Lower lobe of right lung (tissue), 2 donors: ENCODE results near the gene GALNT9. TPM values are rescaled to one million over a fixed set of nuclear protein-coding genes. Genes with fewer than 3 reads are reported as not detected.
A peak's percentile ranks its signal among the peaks of the same experiment; 100 is the strongest.
"Not testable (repeated sequence)": the region's sequence is repeated elsewhere in the genome, so short reads cannot be mapped to it uniquely, and the experiment has no call there.

Experiments used
- ATAC-seq, 2 donors: fragments of 200-7000 bp; cut with Tn5 transposase; one replicate each; pipeline ENCODE4 v1.9.1; 2020 to 2022; ENCODE audit warnings: mild to moderate bottlenecking in 2 of 2, moderate library complexity in 2 of 2
- DNase-seq: peaks from one replicate; pipeline ENCODE4 v3.0.0-alpha.2; 2020
- H3K27ac ChIP-seq: fragments of 200-600 bp; one replicate; pipeline ENCODE4 v1.8.0; 2022
- H3K27me3 ChIP-seq: fragments of 200-600 bp; one replicate; pipeline ENCODE4 v1.8.0; 2022; ENCODE audit warnings: low read depth
- H3K36me3 ChIP-seq: fragments of 200-600 bp; one replicate; pipeline ENCODE4 v1.8.0; 2022; ENCODE audit warnings: mild to moderate bottlenecking
- H3K4me1 ChIP-seq: fragments of 200-600 bp; one replicate; pipeline ENCODE4 v1.8.0; 2022
- H3K4me3 ChIP-seq: fragments of 200-600 bp; one replicate; pipeline ENCODE4 v1.8.0; 2022; ENCODE audit warnings: mild to moderate bottlenecking
- H3K9me3 ChIP-seq: fragments of 200-600 bp; one replicate; pipeline ENCODE4 v1.8.0; 2022
- intact Hi-C: fragments of 100-400 bp; cut with DNase I; formaldehyde crosslinking; loops from one replicate; pipeline ENCODE4 v1.11.0; 2022
- total RNA-seq: library from RNA; stranded (reverse); fragmentation: NEBNext Ultra II Directional; extraction: Animal tissue kit (Norgen Biotek cat#: 25700); gene quantifications from one replicate; pipeline ENCODE4 v1.2.1, GENCODE V29; 2021
- TF ChIP-seq, protein P1 (sequence below): fragments of 200-600 bp; IDR thresholded peaks from one replicate; pipeline ENCODE4 v1.8.0; 2022; ENCODE audit warnings: antibody characterized with exemption, mild to moderate bottlenecking
- donor health status: DM: no; HTN: yes; CAD: no; lungs with severe emphysema.

Gene GALNT9
- total RNA-seq, 1 donor from 2014 or later: not detected

DNA sequence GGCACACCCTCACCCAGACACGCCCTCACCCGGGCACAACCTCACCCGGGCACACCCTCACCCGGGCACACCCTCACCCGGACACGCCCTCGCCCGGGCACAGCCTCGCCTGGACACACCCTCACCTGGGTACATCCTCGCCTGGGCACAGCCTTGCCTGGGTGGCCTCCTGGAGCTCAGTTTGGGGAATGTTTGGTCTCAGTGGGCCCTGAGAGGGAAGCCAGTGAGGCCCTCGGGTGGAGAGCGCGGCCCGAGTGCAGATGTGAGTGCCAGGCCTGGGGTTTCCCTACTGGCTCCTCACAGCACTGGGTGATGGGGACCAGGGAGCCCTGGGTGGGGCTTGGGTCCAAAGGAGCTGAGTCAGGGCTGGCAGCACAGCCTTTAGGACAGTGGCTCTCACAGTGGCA, 23.8 kb downstream of the GALNT9 start:
- ATAC-seq: peak in 1 of 2 donors; percentile 12
- H3K4me1 ChIP-seq: no peaks in the 10 kb centered on the region

DNA sequence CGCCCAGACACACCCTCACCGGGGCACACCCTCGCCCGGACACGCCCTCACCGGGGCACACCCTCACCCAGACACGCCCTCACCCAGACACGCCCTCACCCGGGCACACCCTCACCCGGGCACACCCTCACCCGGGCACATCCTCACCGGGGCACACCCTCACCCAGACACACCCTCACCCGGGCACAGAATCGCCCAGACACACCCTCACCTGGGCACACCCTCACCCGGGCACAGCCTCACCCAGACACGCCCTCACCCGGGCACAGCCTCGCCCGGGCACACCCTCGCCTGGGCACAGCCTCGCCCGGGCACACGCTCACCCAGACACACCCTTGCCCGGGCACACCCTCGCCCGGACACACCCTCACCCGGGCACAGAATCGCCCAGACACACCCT, 24.5 kb downstream of the GALNT9 start:
- H3K9me3 ChIP-seq, H3K27ac ChIP-seq, H3K4me3 ChIP-seq, H3K36me3 ChIP-seq, H3K4me1 ChIP-seq, ATAC-seq, intact Hi-C loops: not testable (repeated sequence)
- peaks cover 12% of the 10 kb centered on the region for H3K27me3 ChIP-seq
- peak; percentile 20 for DNase-seq

More for the DNA sequence above, 23.8 kb downstream of the GALNT9 start:
- Histone ChIP-seq H3K9me3 (no peaks in the 10 kb centered on the region), H3K36me3 (no peaks in the 10 kb centered on the region), H3K4me3 (no peak overlapping the region), H3K27ac (no peak overlapping the region), H3K27me3 (peaks cover 12% of the 10 kb centered on the region)
- peak; percentile 30 for DNase-seq
- intact Hi-C loops: no loop called here
- TF ChIP-seq, protein P1, sequence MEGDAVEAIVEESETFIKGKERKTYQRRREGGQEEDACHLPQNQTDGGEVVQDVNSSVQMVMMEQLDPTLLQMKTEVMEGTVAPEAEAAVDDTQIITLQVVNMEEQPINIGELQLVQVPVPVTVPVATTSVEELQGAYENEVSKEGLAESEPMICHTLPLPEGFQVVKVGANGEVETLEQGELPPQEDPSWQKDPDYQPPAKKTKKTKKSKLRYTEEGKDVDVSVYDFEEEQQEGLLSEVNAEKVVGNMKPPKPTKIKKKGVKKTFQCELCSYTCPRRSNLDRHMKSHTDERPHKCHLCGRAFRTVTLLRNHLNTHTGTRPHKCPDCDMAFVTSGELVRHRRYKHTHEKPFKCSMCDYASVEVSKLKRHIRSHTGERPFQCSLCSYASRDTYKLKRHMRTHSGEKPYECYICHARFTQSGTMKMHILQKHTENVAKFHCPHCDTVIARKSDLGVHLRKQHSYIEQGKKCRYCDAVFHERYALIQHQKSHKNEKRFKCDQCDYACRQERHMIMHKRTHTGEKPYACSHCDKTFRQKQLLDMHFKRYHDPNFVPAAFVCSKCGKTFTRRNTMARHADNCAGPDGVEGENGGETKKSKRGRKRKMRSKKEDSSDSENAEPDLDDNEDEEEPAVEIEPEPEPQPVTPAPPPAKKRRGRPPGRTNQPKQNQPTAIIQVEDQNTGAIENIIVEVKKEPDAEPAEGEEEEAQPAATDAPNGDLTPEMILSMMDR: no peak

DNA sequence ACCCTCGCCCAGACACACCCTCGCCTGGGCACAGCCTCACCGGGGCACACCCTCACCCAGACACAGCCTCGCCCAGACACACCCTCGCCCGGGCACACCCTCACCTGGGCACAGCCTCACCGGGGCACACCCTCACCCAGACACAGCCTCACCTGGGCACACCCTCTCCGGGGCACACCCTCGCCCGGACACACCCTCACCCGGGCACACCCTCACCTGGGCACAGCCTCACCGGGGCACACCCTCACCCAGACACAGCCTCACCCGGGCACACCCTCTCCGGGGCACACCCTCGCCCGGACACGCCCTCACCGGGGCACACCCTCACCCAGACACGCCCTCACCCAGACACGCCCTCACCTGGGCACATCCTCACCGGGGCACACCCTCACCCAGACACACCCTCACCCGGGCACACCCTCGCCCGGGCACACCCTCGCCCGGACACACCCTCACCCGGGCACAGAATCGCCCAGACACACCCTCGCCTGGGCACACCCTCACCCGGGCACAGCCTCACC, 25.5 kb downstream of the GALNT9 start:
- H3K4me1 ChIP-seq, H3K4me3 ChIP-seq, ATAC-seq, H3K9me3 ChIP-seq, H3K27ac ChIP-seq, H3K36me3 ChIP-seq, intact Hi-C loops: not testable (repeated sequence)
- H3K27me3 ChIP-seq: peaks cover 12% of the 10 kb centered on the region
- DNase-seq: peak; percentile 14

DNA sequence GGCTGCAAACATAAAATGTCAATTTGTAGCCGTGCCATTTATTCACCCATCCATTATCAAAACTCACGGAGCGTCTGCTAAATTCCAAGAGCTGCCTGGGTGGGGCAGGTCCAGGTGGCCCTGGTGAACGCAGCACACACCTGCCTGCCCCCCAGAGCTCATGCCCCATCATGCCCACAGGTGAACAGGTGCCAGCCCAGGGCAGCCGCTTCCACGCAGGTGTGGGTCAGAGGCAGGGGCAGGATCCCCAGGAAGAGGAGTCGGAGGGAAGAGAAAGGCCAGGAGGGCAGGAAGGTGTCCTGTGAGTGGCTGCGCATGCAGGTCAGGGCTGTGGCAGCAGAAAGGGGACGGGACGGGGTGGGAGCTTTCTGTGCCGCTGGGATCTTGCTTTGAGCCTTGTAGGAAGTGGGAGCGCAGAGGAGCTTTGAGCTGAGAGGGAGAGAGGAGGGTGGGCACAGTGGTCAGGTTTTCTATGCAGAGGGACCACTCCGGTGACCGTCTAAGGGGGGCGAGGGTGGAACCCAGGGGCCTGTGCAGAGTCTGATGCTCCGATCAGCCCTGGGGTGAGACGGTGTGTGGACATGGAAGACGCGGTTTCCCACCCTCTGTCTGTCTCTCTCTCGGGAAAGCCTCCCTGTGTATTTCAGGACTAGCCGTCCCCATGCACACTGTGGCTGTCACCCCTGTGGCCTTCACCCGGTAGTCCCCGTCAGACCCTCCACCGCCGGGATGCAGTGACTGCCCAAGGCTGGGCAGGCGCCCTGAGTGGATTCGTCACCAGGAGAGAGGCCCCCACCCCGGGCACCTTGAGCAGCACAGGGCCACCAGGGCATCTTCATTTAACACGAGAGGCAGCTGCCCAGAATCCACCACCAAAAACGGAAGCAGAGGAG, 26.7 kb downstream of the GALNT9 start:
- no peak overlapping the region for H3K4me3 ChIP-seq
- H3K27ac ChIP-seq: no peak overlapping the region
- ATAC-seq: no peak
- no peaks in the 10 kb centered on the region for H3K9me3 ChIP-seq
- peak; percentile 27 for DNase-seq
- TF ChIP-seq, protein P1: no peak
- peaks cover 5% of the 10 kb centered on the region for H3K27me3 ChIP-seq
- no peaks in the 10 kb centered on the region for H3K4me1 ChIP-seq
- no peaks in the 10 kb centered on the region for H3K36me3 ChIP-seq
- intact Hi-C loops: no loop called here

DNA sequence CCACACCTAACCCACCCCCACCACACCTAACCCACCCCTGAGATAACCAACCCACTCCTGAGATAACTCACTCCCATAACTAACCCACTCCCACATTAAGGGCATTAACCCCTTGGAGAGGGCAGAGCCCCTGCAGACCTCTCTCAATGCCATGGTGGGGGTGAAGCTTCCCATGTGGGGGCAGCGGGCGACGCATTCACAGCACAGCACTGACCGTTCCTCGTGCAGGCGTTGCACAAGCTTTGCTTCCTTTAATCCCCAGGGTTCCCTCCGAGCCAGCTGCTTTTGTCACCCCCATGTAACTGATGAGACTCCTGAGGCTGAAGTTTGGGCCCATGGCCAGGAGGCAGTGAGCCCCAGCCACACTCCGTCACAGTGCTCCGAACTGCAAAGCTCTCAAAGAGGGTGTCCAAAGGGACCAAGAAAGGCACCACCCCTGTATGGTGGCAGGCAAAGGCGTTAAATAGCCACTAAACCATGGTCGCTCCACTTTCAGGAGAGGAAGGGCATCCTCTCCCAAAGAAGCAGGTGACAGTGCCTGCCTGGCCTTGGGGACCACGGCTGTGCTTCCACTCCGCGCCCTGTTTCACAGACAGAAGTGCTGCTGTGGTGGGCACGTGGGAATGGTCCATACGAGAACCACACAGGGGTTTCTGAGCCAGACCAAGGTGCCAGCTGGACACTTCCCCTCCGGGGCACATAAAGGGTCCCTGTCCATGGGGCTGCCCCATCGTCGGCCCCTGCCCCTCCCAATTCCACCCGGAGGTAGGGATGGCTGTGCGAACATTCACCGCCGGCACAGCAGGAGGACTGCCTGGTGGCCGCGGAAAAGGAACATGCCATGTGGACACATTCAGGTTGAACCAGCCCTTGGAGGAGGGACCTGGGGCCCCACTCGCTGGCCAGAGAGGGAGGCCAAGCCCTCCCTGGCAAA, 28.3 kb downstream of the GALNT9 start:
- peak; percentile 28 for DNase-seq
- Histone ChIP-seq H3K36me3 (no peaks in the 10 kb centered on the region), H3K4me1 (no peaks in the 10 kb centered on the region), H3K9me3 (no peaks in the 10 kb centered on the region), H3K27me3 (peaks cover 12% of the 10 kb centered on the region), H3K4me3 (no peak overlapping the region), H3K27ac (no peak overlapping the region)
- TF ChIP-seq, protein P1: no peak
- ATAC-seq: no peak
- intact Hi-C loops: no loop called here

DNA sequence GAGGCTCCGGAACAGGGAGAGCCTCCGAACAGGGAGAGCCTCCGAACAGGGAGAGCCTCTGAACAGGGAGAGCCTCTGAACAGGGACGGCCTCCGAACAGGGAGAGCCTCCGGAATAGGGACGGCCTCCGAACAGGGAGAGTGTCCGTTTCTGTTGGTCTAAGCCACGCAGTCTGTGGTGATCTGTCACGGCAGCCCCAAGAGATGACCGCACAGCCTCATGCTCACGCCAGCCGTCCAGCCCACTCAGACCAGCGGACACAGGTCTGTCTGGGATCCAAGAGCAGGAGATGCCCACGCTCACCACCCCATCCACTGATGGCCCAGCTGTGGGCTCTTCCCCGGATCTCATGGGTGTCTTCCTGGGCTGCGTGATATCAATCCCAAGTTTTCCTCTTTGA, 33.3 kb downstream of the GALNT9 start:
- intact Hi-C loops: no loop called here
- ATAC-seq (no peak), DNase-seq (no peak)
- no peak overlapping the region for H3K27ac ChIP-seq
- no peak overlapping the region for H3K4me3 ChIP-seq
- TF ChIP-seq, protein P1: no peak
- H3K27me3 ChIP-seq: peaks cover 24% of the 10 kb centered on the region
- no peaks in the 10 kb centered on the region for H3K9me3 ChIP-seq
- no peaks in the 10 kb centered on the region for H3K36me3 ChIP-seq
- no peaks in the 10 kb centered on the region for H3K4me1 ChIP-seq

DNA sequence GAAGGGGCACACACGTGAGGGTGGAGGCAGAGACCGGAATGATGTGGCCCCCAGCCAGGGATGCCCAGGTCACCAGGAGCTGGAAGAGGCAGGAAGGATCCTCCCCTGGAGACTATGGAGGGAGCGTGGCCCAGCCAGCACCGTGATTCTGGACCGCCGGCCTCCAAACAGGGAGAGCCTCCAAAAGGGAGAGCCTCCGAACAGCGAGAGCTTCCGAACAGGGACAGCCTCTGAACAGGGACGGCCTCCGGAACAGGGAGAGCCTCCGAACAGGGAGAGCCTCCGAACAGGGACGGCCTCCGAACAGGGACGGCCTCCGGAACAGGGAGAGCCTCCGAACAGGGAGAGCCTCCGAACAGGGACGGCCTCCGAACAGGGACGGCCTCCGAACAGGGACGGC, 33.8 kb downstream of the GALNT9 start:
- H3K27ac ChIP-seq, intact Hi-C loops, H3K4me1 ChIP-seq, H3K9me3 ChIP-seq, H3K36me3 ChIP-seq, H3K4me3 ChIP-seq: not testable (repeated sequence)
- peaks cover 24% of the 10 kb centered on the region for H3K27me3 ChIP-seq
- ATAC-seq (peak in 1 of 2 donors; percentile 19), DNase-seq (peak; percentile 29)
